ENCODE data around the gene ALDH4A1. TPM values are rescaled to one million over a fixed set of nuclear protein-coding genes. Genes with fewer than 3 reads are reported as not detected.

Gene ALDH4A1
- total RNA-seq, 1 experiment from 2014 or later = 26.1 TPM

DNA sequence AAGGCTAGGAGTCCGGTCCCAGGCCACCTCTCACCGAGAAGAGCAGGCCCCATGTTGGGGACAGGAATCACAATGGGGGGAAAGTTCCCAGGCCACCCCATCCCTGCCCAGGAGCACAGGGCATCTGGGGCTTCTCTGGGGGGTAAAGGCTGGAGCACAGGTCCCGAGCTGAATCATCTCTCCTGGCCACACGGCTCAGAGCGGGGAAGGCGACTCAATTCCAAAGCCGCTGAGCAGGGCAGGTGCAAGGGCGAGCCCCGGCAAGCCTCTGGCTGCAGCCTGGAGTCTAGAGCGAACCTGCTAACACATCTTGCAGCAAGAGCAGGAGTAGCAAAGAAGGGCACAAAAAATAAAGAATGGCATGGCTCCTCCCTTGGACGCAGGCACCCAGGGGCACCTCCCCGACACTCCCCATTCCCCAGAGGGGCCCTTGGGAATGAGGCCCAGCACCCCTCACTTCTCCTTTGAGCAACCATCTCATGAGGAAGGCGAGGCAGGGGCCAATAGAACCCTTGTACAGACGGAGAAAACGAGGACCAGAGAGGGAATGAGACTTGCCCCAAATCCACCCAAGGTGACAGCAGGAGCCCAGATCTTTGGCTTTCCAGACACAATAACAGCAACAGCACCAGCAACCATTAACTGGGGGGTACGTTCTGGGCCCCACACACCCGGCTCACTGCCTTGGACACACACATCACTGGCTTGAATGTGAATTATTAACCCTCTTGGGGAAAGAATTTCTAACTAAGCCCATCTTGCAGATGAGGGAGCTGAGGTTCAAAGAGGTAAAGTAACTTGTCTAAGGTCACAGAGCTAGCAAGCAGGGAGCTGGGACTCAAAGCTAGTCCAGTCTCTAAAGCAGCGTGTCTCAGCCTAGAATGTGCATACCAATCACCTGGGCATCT lies 20.7 kb upstream of the ALDH4A1 start:
- no peak for DNase-seq
- H3K23ac ChIP-seq (ENCODE audit: insufficient read length, low read depth, low read length) = no peak overlapping the region
- no peak overlapping the region for H3K56ac ChIP-seq (ENCODE audit: insufficient read length, low read depth, low read length)
- no peak overlapping the region for H2BK20ac ChIP-seq (ENCODE audit: low read depth, low read length, poor library complexity, severe bottlenecking)
- no peak overlapping the region for H2AFZ ChIP-seq (ENCODE audit: low read length)
- no peak overlapping the region for H3K4me2 ChIP-seq (ENCODE audit: insufficient read depth, insufficient read length, low read length)
- H3K79me1 ChIP-seq (ENCODE audit: insufficient read depth, low read depth, low read length, poor library complexity, severe bottlenecking) = no peaks in the 10 kb centered on the region
- H3K14ac ChIP-seq (ENCODE audit: insufficient read depth, low read length) = no peak overlapping the region; the same call in 1 of the 2 replicates
- H3K4me3 Mint-ChIP-seq = no peak overlapping the region
- H3K79me2 ChIP-seq (ENCODE audit: insufficient read depth, low read length) = no peaks in the 10 kb centered on the region
- H4K8ac ChIP-seq (replicated peaks; ENCODE audit: insufficient read length, low read depth, low read length) = no peak overlapping the region
- H3K18ac ChIP-seq (ENCODE audit: insufficient read length, low read depth, low read length) = no peak overlapping the region
- no peaks in the 10 kb centered on the region for H3K23me2 ChIP-seq (ENCODE audit: insufficient read length, low read depth, low read length, poor library complexity, severe bottlenecking)
- no peaks in the 10 kb centered on the region for H3K27me3 Mint-ChIP-seq (ENCODE audit: low read depth)
- H3K4ac ChIP-seq (ENCODE audit: low read depth, low read length) = no peak overlapping the region
- H4K5ac ChIP-seq (ENCODE audit: insufficient read length, low read depth, low read length) = no peak overlapping the region
- H2BK120ac ChIP-seq (ENCODE audit: low read depth, low read length, poor library complexity, severe bottlenecking) = no peak overlapping the region
- H3K4me1 ChIP-seq (ENCODE audit: insufficient read depth, low read length) = no peaks in the 10 kb centered on the region
- TF ChIP-seq, protein P1, sequence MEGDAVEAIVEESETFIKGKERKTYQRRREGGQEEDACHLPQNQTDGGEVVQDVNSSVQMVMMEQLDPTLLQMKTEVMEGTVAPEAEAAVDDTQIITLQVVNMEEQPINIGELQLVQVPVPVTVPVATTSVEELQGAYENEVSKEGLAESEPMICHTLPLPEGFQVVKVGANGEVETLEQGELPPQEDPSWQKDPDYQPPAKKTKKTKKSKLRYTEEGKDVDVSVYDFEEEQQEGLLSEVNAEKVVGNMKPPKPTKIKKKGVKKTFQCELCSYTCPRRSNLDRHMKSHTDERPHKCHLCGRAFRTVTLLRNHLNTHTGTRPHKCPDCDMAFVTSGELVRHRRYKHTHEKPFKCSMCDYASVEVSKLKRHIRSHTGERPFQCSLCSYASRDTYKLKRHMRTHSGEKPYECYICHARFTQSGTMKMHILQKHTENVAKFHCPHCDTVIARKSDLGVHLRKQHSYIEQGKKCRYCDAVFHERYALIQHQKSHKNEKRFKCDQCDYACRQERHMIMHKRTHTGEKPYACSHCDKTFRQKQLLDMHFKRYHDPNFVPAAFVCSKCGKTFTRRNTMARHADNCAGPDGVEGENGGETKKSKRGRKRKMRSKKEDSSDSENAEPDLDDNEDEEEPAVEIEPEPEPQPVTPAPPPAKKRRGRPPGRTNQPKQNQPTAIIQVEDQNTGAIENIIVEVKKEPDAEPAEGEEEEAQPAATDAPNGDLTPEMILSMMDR (conservative IDR thresholded peaks at IDR 0.05) = no peak
- no peaks in the 10 kb centered on the region for H4K20me1 ChIP-seq (ENCODE audit: control insufficient read depth, insufficient read depth, insufficient read length)
- no CpG with 5 or more reads among the region's 18 CpGs for WGBS (ENCODE audit: extremely low coverage, insufficient read length, low lambda C conversion rate)
- H3T11ph ChIP-seq (ENCODE audit: low read length) = no peak overlapping the region
- H3K27ac ChIP-seq (ENCODE audit: insufficient read length, low read depth, low read length) = no peak overlapping the region
- H4K91ac ChIP-seq (ENCODE audit: insufficient read length, low read depth, low read length) = no peak overlapping the region
- no peaks in the 10 kb centered on the region for H3K9me3 ChIP-seq (ENCODE audit: control insufficient read depth, low read depth, low read length)
- no peak overlapping the region for H2BK15ac ChIP-seq (ENCODE audit: low read depth, low read length)
- peak overlapping the region in 1 of 3 experiments; percentile 86; a peak in 1 of 7 replicates for H3K27ac Mint-ChIP-seq
- peaks cover 19 to 29% of the 10 kb centered on the region in 2 experiments for H3K4me1 Mint-ChIP-seq
- H2BK12ac ChIP-seq (ENCODE audit: insufficient read length, low read depth, low read length) = no peak overlapping the region
- H2AK5ac ChIP-seq (ENCODE audit: insufficient read length, low read length) = no peak overlapping the region
- H3K27me3 ChIP-seq (ENCODE audit: insufficient read depth, low read length) = no peaks in the 10 kb centered on the region
- H3K9me3 Mint-ChIP-seq = peaks cover 2 to 4% of the 10 kb centered on the region in 2 experiments; a peak in 3 of 5 replicates
- H3K9ac ChIP-seq (ENCODE audit: extremely low read depth, insufficient read length, low read length) = no peak overlapping the region
- peaks cover 0 to 5% (median 2%) of the 10 kb centered on the region in 3 experiments; a peak in 4 of 7 replicates for H3K36me3 Mint-ChIP-seq (ENCODE audit: insufficient read depth in 1 of 3, low read depth in 3 of 3)
- no peak overlapping the region for H2BK5ac ChIP-seq (ENCODE audit: insufficient read length, low read length)
